HEK293 (cell line): ENCODE measurements around the gene STARD13.

Experiments
- CTCF ChIA-PET: fragments of 350-600 bp; formaldehyde crosslinking; extraction: SDS; loops from one replicate; lab custom pipeline; 2021; ENCODE audit warnings: antibody characterized with exemption; lab: Yijun Ruan, JAX
- POLR2A ChIA-PET: fragments of 300-600 bp; formaldehyde crosslinking; extraction: SDS; loops from one replicate; lab custom pipeline; 2020; ENCODE audit warnings: antibody characterized with exemption, inconsistent platforms; lab: Yijun Ruan, JAX
- H3K27ac ChIP-seq: fragments of 200-500 bp; sonication (Bioruptor generic); 2 replicates; pipeline ENCODE4 v1.5.1; 2014; ENCODE audit warnings: low read depth, low read length, control low read depth, inconsistent platforms; ENCODE audit errors: extremely low read depth
- H3K36me3 ChIP-seq, 2 experiments: fragments of 200-500 bp in 1 of 2; sonication (Bioruptor generic) in 1 of 2; 1 replicate in 1 of 2; 2 replicates in 1 of 2; pipeline ENCODE4 v1.5.1; 2014 to 2017; ENCODE audit warnings: inconsistent platforms in 2 of 2, low read length in 2 of 2; ENCODE audit not compliant: control insufficient read depth in 2 of 2, insufficient read depth in 1 of 2
- H3K4me1 ChIP-seq: fragments of 200-500 bp; sonication (Bioruptor generic); 2 replicates; pipeline ENCODE4 v1.5.1; 2014; ENCODE audit warnings: mild to moderate bottlenecking, low read length, inconsistent platforms; ENCODE audit not compliant: control insufficient read depth, insufficient read depth
- H3K4me3 ChIP-seq: 2 replicates; pipeline ENCODE4 v1.5.1; 2011; ENCODE audit warnings: low read depth, mild to moderate bottlenecking, control low read depth, low read length, moderate library complexity
- H3K9me3 ChIP-seq: fragments of 200-500 bp; sonication (Bioruptor generic); 2 replicates; pipeline ENCODE4 v1.5.1; 2014; ENCODE audit warnings: low read depth, low read length, inconsistent platforms; ENCODE audit not compliant: control insufficient read depth, insufficient read depth
- BCL11B ChIP-seq: fragments of 450-650 bp; formaldehyde crosslinking; IDR thresholded peaks from 2 replicates; pipeline ENCODE4 v1.5.1; 2016; ENCODE audit warnings: low read depth, missing biosample characterization, missing genetic modification characterization
- MYNN ChIP-seq: fragments of 450-650 bp; formaldehyde crosslinking; IDR thresholded peaks from 2 replicates; pipeline ENCODE4 v1.5.1; 2016; ENCODE audit warnings: missing biosample characterization, missing genetic modification characterization, borderline replicate concordance
- OSR2 ChIP-seq: fragments of 450-650 bp; formaldehyde crosslinking; IDR thresholded peaks from 2 replicates; pipeline ENCODE4 v1.5.1; 2016; ENCODE audit warnings: missing biosample characterization, missing genetic modification characterization
- OVOL3 ChIP-seq: fragments of 450-650 bp; formaldehyde crosslinking; IDR thresholded peaks from 2 replicates; pipeline ENCODE4 v1.5.1; 2016; ENCODE audit warnings: missing biosample characterization, missing genetic modification characterization
- PRDM1 ChIP-seq: fragments of 450-650 bp; formaldehyde crosslinking; IDR thresholded peaks from 2 replicates; pipeline ENCODE4; 2016; ENCODE audit warnings: missing biosample characterization, missing genetic modification characterization
- SETDB1 ChIP-seq: IDR thresholded peaks from one replicate; pipeline ENCODE4 v1.6.1; 2017; ENCODE audit warnings: mild to moderate bottlenecking, low read length, moderate library complexity, mixed read lengths; ENCODE audit not compliant: insufficient read length
- ZBTB10 ChIP-seq: fragments of 450-650 bp; formaldehyde crosslinking; IDR thresholded peaks from 2 replicates; pipeline ENCODE4 v1.5.1; 2016; ENCODE audit warnings: missing biosample characterization, missing genetic modification characterization
- ZFP69B ChIP-seq: fragments of 450-650 bp; formaldehyde crosslinking; IDR thresholded peaks from 2 replicates; pipeline ENCODE4 v1.5.1; 2016; ENCODE audit warnings: missing biosample characterization, missing genetic modification characterization
- ZNF10 ChIP-seq: fragments of 450-650 bp; formaldehyde crosslinking; IDR thresholded peaks from 2 replicates; pipeline ENCODE4 v1.5.1; 2017; ENCODE audit warnings: missing biosample characterization, missing genetic modification characterization
- ZNF112 ChIP-seq: fragments of 450-650 bp; formaldehyde crosslinking; IDR thresholded peaks from 2 replicates; pipeline ENCODE4 v1.5.0; 2017; ENCODE audit warnings: missing biosample characterization, missing genetic modification characterization
- ZNF280C ChIP-seq: fragments of 450-650 bp; formaldehyde crosslinking; IDR thresholded peaks from 2 replicates; pipeline ENCODE4 v1.5.1; 2016; ENCODE audit warnings: missing biosample characterization, missing genetic modification characterization
- ZNF280D ChIP-seq: fragments of 450-650 bp; formaldehyde crosslinking; IDR thresholded peaks from 2 replicates; pipeline ENCODE4 v1.5.1; 2016; ENCODE audit warnings: missing biosample characterization, missing genetic modification characterization
- ZNF292 ChIP-seq: fragments of 450-650 bp; formaldehyde crosslinking; IDR thresholded peaks from 2 replicates; pipeline ENCODE4 v1.5.1; 2016; ENCODE audit warnings: low read depth, missing biosample characterization, missing genetic modification characterization, borderline replicate concordance
- ZNF335 ChIP-seq: fragments of 450-650 bp; formaldehyde crosslinking; conservative IDR thresholded peaks from 2 replicates; pipeline ENCODE4 v1.5.1; 2016; ENCODE audit warnings: missing biosample characterization, missing genetic modification characterization
- ZNF354C ChIP-seq: fragments of 450-650 bp; formaldehyde crosslinking; IDR thresholded peaks from 2 replicates; pipeline ENCODE4 v1.5.1; 2016; ENCODE audit warnings: missing biosample characterization, missing genetic modification characterization, low read depth, borderline replicate concordance
- ZNF394 ChIP-seq: fragments of 450-650 bp; formaldehyde crosslinking; IDR thresholded peaks from 2 replicates; pipeline ENCODE4 v1.5.1; 2016; ENCODE audit warnings: missing biosample characterization, missing genetic modification characterization, mild to moderate bottlenecking, moderate library complexity, borderline replicate concordance
- ZNF423 ChIP-seq: fragments of 450-650 bp; formaldehyde crosslinking; IDR thresholded peaks from 2 replicates; pipeline ENCODE4 v1.5.1; 2016; ENCODE audit warnings: missing biosample characterization, missing genetic modification characterization
- ZNF501 ChIP-seq: fragments of 450-650 bp; formaldehyde crosslinking; IDR thresholded peaks from 2 replicates; pipeline ENCODE4 v1.5.1; 2016; ENCODE audit warnings: missing biosample characterization, missing genetic modification characterization
- ZNF544 ChIP-seq: fragments of 450-650 bp; formaldehyde crosslinking; IDR thresholded peaks from 2 replicates; pipeline ENCODE4 v1.5.0; 2017; ENCODE audit warnings: missing biosample characterization, missing genetic modification characterization
- ZNF548 ChIP-seq: fragments of 450-650 bp; formaldehyde crosslinking; IDR thresholded peaks from 2 replicates; pipeline ENCODE4 v1.5.1; 2016; ENCODE audit warnings: missing biosample characterization, missing genetic modification characterization
- ZNF600 ChIP-seq: fragments of 450-650 bp; formaldehyde crosslinking; IDR thresholded peaks from 2 replicates; pipeline ENCODE4 v1.5.1; 2016; ENCODE audit warnings: missing biosample characterization, missing genetic modification characterization
- ZNF639 ChIP-seq: fragments of 450-650 bp; formaldehyde crosslinking; IDR thresholded peaks from 2 replicates; pipeline ENCODE4 v1.5.1; 2016; ENCODE audit warnings: missing biosample characterization, missing genetic modification characterization
- ZNF660 ChIP-seq: fragments of 450-650 bp; IDR thresholded peaks from 2 replicates; pipeline ENCODE4 v1.5.1; 2018; ENCODE audit warnings: missing biosample characterization, mild to moderate bottlenecking, missing genetic modification characterization
- ZNF701 ChIP-seq: fragments of 450-650 bp; formaldehyde crosslinking; IDR thresholded peaks from 2 replicates; pipeline ENCODE4 v1.5.1; 2016; ENCODE audit warnings: missing biosample characterization, missing genetic modification characterization

STARD13 gene

GRCh38 chr13:33262062-33262487, 23.5 kb downstream of the STARD13 start (continued):
- TF ChIP-seq ZNF10 (tag by site-specific recombination) (peak; percentile 83), OSR2 (tag by site-specific recombination) (peak; percentile 39; the same call in 1 of the 2 replicates), PRDM1 (tag by site-specific recombination) (peak; percentile 65), ZNF639 (tag by site-specific recombination) (0 out of 2 replicates have a peak, but pooled peaks have one; percentile 54), ZFP69B (tag by site-specific recombination) (peak; percentile 79), ZNF394 (tag by site-specific recombination) (0 out of 2 replicates have a peak, but pooled peaks have one; percentile 24), ZNF600 (tag by site-specific recombination) (0 out of 2 replicates have a peak, but pooled peaks have one; percentile 15)

- Histone ChIP-seq H3K9me3 (no peaks in the 10 kb centered on the region), H3K27ac (no peak overlapping the region), H3K4me1 (no peaks in the 10 kb centered on the region; the same call in 1 of the 2 replicates), H3K36me3 (no peaks in the 10 kb centered on the region), H3K4me3 (no peak overlapping the region)
- ChIA-PET POLR2A (no interaction called here), CTCF (no interaction called here)
- TF ChIP-seq OVOL3 (tag by site-specific recombination) (no peak), ZBTB10 (tag by site-specific recombination) (no peak), ZNF660 (tag by site-specific recombination) (no peak), ZNF354C (tag by site-specific recombination) (no peak), ZNF112 (tag by site-specific recombination) (no peak), ZNF280D (no peak), SETDB1 (no peak), ZNF501 (tag by site-specific recombination) (no peak), MYNN (tag by site-specific recombination) (no peak), ZNF280C (no peak), BCL11B (no peak), ZNF544 (tag by site-specific recombination) (no peak), ZNF423 (tag by site-specific recombination) (no peak), ZNF292 (tag by site-specific recombination) (no peak), ZNF701 (tag by site-specific recombination) (no peak), ZNF335 (no peak), ZNF548 (tag by site-specific recombination) (no peak)
Measured at GRCh38 chr13:33261387-33262061, 24.0 kb downstream of the STARD13 start.
